NCI-H2107 (cell line): ENCODE measurements around the gene CHAF1B.

Experiments
- DNase-seq: peaks from one replicate; lab custom pipeline; 2025; lab: John Stamatoyannopoulos, UW

The CHAF1B gene

GRCh38 chr21:36463991-36464390, 78.8 kb downstream of the CHAF1B start:
- no peak for DNase-seq

- DNase-seq, result no peak
Observed at GRCh38 chr21:36464590-36464989, 79.4 kb downstream of the CHAF1B start.

GRCh38 chr21:36465478-36465877, 80.3 kb downstream of the CHAF1B start:
- no peak for DNase-seq

GRCh38 chr21:36466061-36466511, 80.9 kb downstream of the CHAF1B start:
- DNase-seq, result no peak
